Measurements from ENCODE around the gene LYPD4.

Gene LYPD4

GRCh38 chr19:41872775-41873647 is 28.5 kb upstream of the LYPD4 start:
- peak; percentile 83 for DNase-seq

- DNase-seq, result no peak
Observed at GRCh38 chr19:41872384-41872774, 27.9 kb upstream of the LYPD4 start.

- DNase-seq, result peak; percentile 74
Observed at GRCh38 chr19:41871573-41872383, 27.3 kb upstream of the LYPD4 start.

- DNase-seq, result no peak
Observed at GRCh38 chr19:41870401-41870873, 26.0 kb upstream of the LYPD4 start.

GRCh38 chr19:41869374-41869955 is 25.0 kb upstream of the LYPD4 start:
- no peak for DNase-seq

GRCh38 chr19:41868989-41869300 is 24.5 kb upstream of the LYPD4 start:
- DNase-seq, result no peak

- no peak for DNase-seq
Observed at GRCh38 chr19:41868120-41868988, 23.9 kb upstream of the LYPD4 start.

GRCh38 chr19:41866284-41866683 is 21.8 kb upstream of the LYPD4 start:
- no peak for DNase-seq

GRCh38 chr19:41864374-41864773 is 19.9 kb upstream of the LYPD4 start:
- DNase-seq, result no peak

GRCh38 chr19:41863209-41863931 is 18.9 kb upstream of the LYPD4 start:
- DNase-seq, result peak; percentile 78

GRCh38 chr19:41862445-41862986 is 18.0 kb upstream of the LYPD4 start:
- DNase-seq, result no peak

GRCh38 chr19:41861846-41862245 is 17.4 kb upstream of the LYPD4 start:
- no peak for DNase-seq

- DNase-seq, result no peak
Observed at GRCh38 chr19:41861116-41861768, 16.8 kb upstream of the LYPD4 start.

- no peak for DNase-seq
Observed at GRCh38 chr19:41860419-41861115, 16.1 kb upstream of the LYPD4 start.

- DNase-seq, result peak; percentile 99
Observed at GRCh38 chr19:41859618-41860418, 15.3 kb upstream of the LYPD4 start, which contains the start of gene RPS19. Gene RPS19 (plus strand): TSS chr19:41860255. CDS start chr19:41860775, 520 bp downstream.

- no peak for DNase-seq
Observed at GRCh38 chr19:41859213-41859617, 14.7 kb upstream of the LYPD4 start.

GRCh38 chr19:41853768-41854167 is 9.3 kb upstream of the LYPD4 start:
- no peak for DNase-seq

- DNase-seq, result no peak
Observed at GRCh38 chr19:41853344-41853743, 8.9 kb upstream of the LYPD4 start.

- no peak for DNase-seq
Observed at GRCh38 chr19:41851456-41851855, 7.0 kb upstream of the LYPD4 start.
